Astrocyte (in vitro differentiated cells and primary cell): ENCODE measurements around the gene ARF3. TPM values are rescaled to one million over a fixed set of nuclear protein-coding genes. Genes with fewer than 3 reads are reported as not detected.

Experiments
- DNase-seq: peaks from one replicate; pipeline ENCODE4 v3.0.0-alpha.2; 2010; ENCODE audit warnings: low read depth
- FAIRE-seq: peaks from 2 replicates; lab custom pipeline; 2011; peaks lifted over from hg19 to GRCh38; lab: Jason Lieb, UNC
- H2AFZ ChIP-seq: 2 replicates; pipeline ENCODE4 v1.6.0; 2012; ENCODE audit warnings: low read depth, low read length, inconsistent platforms
- H3K27ac ChIP-seq: 2 replicates; pipeline ENCODE4 v1.5.1; 2011; ENCODE audit warnings: low read depth, low read length, inconsistent platforms
- H3K27me3 ChIP-seq: 2 replicates; pipeline ENCODE4 v1.6.0; 2011; ENCODE audit warnings: low read length, inconsistent platforms; ENCODE audit not compliant: insufficient read depth
- H3K36me3 ChIP-seq: 2 replicates; pipeline ENCODE4 v1.5.1; 2011; ENCODE audit warnings: low read length, inconsistent platforms; ENCODE audit not compliant: insufficient read depth
- H3K4me1 ChIP-seq: 2 replicates; pipeline ENCODE4 v1.5.1; 2011; ENCODE audit warnings: low read length, inconsistent platforms; ENCODE audit not compliant: insufficient read depth
- H3K4me2 ChIP-seq: 2 replicates; pipeline ENCODE4 v1.6.0; 2012; ENCODE audit warnings: low read length, inconsistent platforms
- H3K4me3 ChIP-seq: 2 replicates; pipeline ENCODE4 v1.5.1; 2011; ENCODE audit warnings: low read depth, mild to moderate bottlenecking, low read length, inconsistent platforms; ENCODE audit not compliant: insufficient read depth
- H3K79me2 ChIP-seq: 2 replicates; pipeline ENCODE4 v1.6.0; 2012; ENCODE audit warnings: mild to moderate bottlenecking, low read length, inconsistent platforms; ENCODE audit not compliant: insufficient read depth
- H3K9ac ChIP-seq: 2 replicates; pipeline ENCODE4 v1.6.0; 2012; ENCODE audit warnings: mild to moderate bottlenecking, low read length, inconsistent platforms
- H3K9me3 ChIP-seq: 2 replicates; pipeline ENCODE4 v1.5.1; 2012; ENCODE audit warnings: low read depth, mild to moderate bottlenecking, low read length, inconsistent platforms; ENCODE audit not compliant: insufficient read depth
- H4K20me1 ChIP-seq: 2 replicates; pipeline ENCODE4 v1.6.0; 2012; ENCODE audit warnings: low read length, inconsistent platforms; ENCODE audit not compliant: insufficient read depth
- H3K27ac Mint-ChIP-seq: one replicate; pipeline ENCODE4 v1.8.0; 2021; ENCODE audit warnings: mild to moderate bottlenecking, mixed read lengths; ENCODE audit not compliant: unreplicated experiment
- H3K27me3 Mint-ChIP-seq: one replicate; pipeline ENCODE4 v1.8.0; 2021; ENCODE audit warnings: low read depth, mixed read lengths; ENCODE audit not compliant: unreplicated experiment
- H3K36me3 Mint-ChIP-seq: one replicate; pipeline ENCODE4 v1.8.0; 2021; ENCODE audit warnings: low read depth, mixed read lengths; ENCODE audit not compliant: unreplicated experiment
- H3K4me1 Mint-ChIP-seq: one replicate; pipeline ENCODE4 v1.8.0; 2021; ENCODE audit warnings: low read depth, mixed read lengths; ENCODE audit not compliant: unreplicated experiment
- H3K4me3 Mint-ChIP-seq: one replicate; pipeline ENCODE4 v1.8.0; 2021; ENCODE audit warnings: mild to moderate bottlenecking, moderate library complexity, mixed read lengths; ENCODE audit not compliant: unreplicated experiment
- H3K9me3 Mint-ChIP-seq: one replicate; pipeline ENCODE4 v1.8.0; 2021; ENCODE audit warnings: mild to moderate bottlenecking, mixed read lengths; ENCODE audit not compliant: unreplicated experiment
- CTCF ChIP-seq: IDR thresholded peaks from 2 replicates; pipeline ENCODE4 v1.5.1; 2011; ENCODE audit warnings: low read depth, mild to moderate bottlenecking, inconsistent platforms, low read length, moderate library complexity; ENCODE audit not compliant: insufficient read depth
- EZH2 ChIP-seq: IDR thresholded peaks from 2 replicates; pipeline ENCODE4 v1.6.1; 2012; ENCODE audit warnings: mild to moderate bottlenecking, low read length, inconsistent platforms; ENCODE audit not compliant: insufficient read depth
- total RNA-seq: library from RNA; stranded (reverse); gene quantifications from 2 replicates; pipeline ENCODE4 v1.2.1, GENCODE V29; 2021

The ARF3 gene
- total RNA-seq, 1 donor from 2014 or later: 229 TPM

GRCh38 chr12:48972213-48972951 is 15.1 kb upstream of the ARF3 start:
- H4K20me1 ChIP-seq: peaks cover 30% of the 10 kb centered on the region
- H3K4me2 ChIP-seq: peak overlapping the region; percentile 81
- peak overlapping the region; percentile 62 for H3K27ac Mint-ChIP-seq
- H2AFZ ChIP-seq: no peak overlapping the region
- peak overlapping the region; percentile 77 for H3K4me3 Mint-ChIP-seq
- no peaks in the 10 kb centered on the region for H3K79me2 ChIP-seq
- H3K36me3 Mint-ChIP-seq: no peaks in the 10 kb centered on the region
- peaks cover 81% of the 10 kb centered on the region for H3K27me3 ChIP-seq
- peaks cover 2% of the 10 kb centered on the region for H3K9me3 Mint-ChIP-seq
- TF ChIP-seq EZH2 (peak; percentile 44), CTCF (no peak)
- no peak overlapping the region for H3K9ac ChIP-seq
- no peak overlapping the region for H3K4me3 ChIP-seq
- H3K4me1 Mint-ChIP-seq: peaks cover 12% of the 10 kb centered on the region
- H3K9me3 ChIP-seq: no peaks in the 10 kb centered on the region
- no peak overlapping the region for H3K27ac ChIP-seq
- H3K27me3 Mint-ChIP-seq: peaks cover 75% of the 10 kb centered on the region
- H3K4me1 ChIP-seq: peaks cover 40% of the 10 kb centered on the region
- DNase-seq (peak; percentile 35), FAIRE-seq (no peak)
- no peaks in the 10 kb centered on the region for H3K36me3 ChIP-seq

- Histone ChIP-seq H3K27me3 (peaks cover 79% of the 10 kb centered on the region), H3K4me2 (peak overlapping the region; percentile 81), H3K4me3 (no peak overlapping the region), H4K20me1 (peaks cover 30% of the 10 kb centered on the region), H2AFZ (peak overlapping the region; percentile 55), H3K27ac (no peak overlapping the region), H3K4me1 (peaks cover 33% of the 10 kb centered on the region), H3K36me3 (no peaks in the 10 kb centered on the region), H3K9me3 (no peaks in the 10 kb centered on the region), H3K79me2 (no peaks in the 10 kb centered on the region), H3K9ac (no peak overlapping the region)
- Mint-ChIP-seq H3K4me1 (peaks cover 12% of the 10 kb centered on the region), H3K27ac (peak overlapping the region; percentile 66), H3K36me3 (no peaks in the 10 kb centered on the region), H3K27me3 (peaks cover 70% of the 10 kb centered on the region), H3K9me3 (no peaks in the 10 kb centered on the region), H3K4me3 (peak overlapping the region; percentile 74)
- no peak for FAIRE-seq
- no peak for DNase-seq
- TF ChIP-seq CTCF (no peak), EZH2 (no peak)
These were observed 13.5 kb upstream of the ARF3 start for GRCh38 chr12:48970702-48971334.
